SHP77 (cell line): Measurements from ENCODE around the gene SUCLG2.

Source experiments
- DNase-seq, 2 experiments: peaks; one replicate each; lab custom pipeline; 2025; lab: John Stamatoyannopoulos, UW

Gene SUCLG2

DNA sequence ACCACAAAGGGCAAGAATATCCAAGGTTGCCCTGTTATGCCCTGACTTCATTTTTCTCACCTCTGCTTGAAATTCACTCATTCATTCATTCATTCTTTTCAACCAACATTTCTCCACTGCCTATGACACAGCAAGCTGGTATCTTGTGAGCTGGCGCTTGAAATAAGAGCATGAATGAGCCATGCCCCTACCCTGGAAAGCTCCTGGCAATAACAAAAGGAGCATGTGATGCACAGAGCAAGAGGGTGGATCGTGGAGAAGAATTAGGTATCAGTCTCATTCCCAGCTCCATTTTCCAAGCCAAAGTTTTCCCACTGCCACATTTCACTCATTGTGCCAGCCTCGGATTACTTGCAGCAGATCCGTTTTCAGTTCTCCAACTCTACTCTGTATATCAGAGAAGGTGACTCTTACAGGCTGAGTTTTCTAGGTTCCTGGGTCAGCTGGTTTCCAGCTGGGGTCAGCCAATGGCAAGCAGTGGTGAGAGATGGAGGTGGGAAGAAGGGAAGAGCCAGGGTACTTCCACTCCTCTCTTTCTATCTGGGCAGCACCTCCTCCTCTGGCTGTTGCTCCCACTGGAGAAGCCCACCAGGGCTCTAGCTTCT, 144.8 kb downstream of the SUCLG2 start:
- no peak for DNase-seq

GRCh38 chr3:67507584-67507983, 146.8 kb downstream of the SUCLG2 start:
- DNase-seq: no peak

GRCh38 chr3:67500709-67501108, 153.7 kb downstream of the SUCLG2 start:
- DNase-seq: no peak

DNA sequence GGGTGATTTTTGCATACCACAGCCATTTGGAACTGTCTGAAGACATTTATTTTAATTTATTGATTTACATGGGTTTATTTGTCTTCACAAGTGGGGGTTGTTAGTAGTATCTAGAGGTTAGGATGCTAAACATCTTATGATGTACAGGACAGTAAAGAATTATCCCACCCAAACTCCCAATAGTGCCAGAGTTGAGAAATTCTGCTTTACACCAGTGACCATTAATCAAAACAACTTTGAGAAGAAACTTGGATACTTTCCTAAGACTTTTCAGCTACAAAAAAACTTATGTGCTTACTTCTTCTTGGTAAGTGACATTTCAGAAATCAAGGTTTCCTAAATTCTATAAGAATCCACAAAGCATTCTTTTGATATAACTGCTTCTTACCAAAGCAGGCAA, 156.7 kb downstream of the SUCLG2 start:
- no peak for DNase-seq

GRCh38 chr3:67495751-67496150, 158.7 kb downstream of the SUCLG2 start:
- DNase-seq: no peak

- DNase-seq: no peak
These were observed 160.6 kb downstream of the SUCLG2 start for GRCh38 chr3:67493808-67494207.

GRCh38 chr3:67490658-67491057, 163.8 kb downstream of the SUCLG2 start:
- DNase-seq: no peak

DNA sequence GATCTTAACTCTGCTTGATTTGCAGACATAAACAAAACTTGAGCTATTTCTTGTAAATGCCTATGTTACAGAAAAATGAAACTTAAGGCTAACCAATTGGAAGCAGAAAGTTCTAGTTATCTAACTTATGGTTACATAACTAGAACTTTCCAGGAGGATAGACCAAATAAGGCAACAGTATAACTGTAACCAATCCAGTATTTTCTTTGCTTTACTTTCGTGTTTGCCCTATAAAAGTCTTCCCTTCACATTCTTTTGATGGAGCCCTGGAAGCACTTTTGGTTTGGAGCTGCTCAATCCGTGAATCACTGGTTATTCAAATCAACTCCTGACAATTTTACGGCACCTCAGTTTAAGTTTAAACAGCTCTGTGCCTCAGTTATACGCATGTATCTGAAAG, 164.6 kb downstream of the SUCLG2 start:
- no peak for DNase-seq

DNA sequence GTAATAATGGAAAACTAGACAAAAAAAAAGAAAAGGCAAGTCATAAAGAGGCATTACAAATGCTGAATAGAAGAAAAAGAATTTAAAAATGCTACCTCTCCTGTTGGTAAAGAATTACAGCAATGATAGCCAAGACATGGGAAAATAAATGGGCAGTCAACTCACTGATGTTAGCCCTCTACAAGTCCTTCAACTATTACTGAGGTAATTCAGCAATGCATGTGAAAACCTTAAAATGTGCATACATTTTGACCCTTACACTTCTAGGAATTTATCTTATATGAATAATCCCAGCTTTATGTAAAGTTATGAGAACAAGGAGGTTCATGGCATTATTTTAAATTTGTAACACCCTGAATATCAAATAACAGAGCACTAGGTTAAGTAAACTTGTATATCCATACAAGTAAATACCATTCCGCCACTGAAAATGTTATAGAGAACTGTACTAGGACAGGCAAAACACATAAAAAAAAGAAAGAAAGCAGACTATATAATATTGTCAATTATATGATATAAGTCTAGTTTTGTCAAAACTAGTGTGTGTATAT, 166.8 kb downstream of the SUCLG2 start:
- no peak for DNase-seq

- no peak for DNase-seq
These were observed 167.5 kb downstream of the SUCLG2 start for GRCh38 chr3:67486883-67487282.

DNA sequence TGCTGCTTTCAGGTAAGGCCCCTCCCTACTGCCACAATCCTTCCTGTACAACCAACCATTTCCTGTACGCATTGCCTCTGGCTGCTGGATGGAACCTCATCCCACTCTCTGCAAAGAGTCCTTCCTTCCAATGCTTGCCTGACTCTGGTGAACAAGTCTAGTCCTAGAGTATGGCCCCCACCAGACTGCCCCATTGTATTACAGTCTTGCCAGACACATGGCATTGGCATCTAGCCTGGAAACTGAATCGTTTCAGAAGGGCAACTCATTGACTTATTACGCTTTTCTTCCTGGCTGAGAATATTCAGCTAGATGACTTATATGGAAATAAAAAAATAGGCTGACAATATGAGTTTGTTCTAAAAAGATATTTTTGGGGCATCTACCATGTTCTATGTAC, 170.3 kb downstream of the SUCLG2 start:
- no peak for DNase-seq

- no peak for DNase-seq
These were observed 173.3 kb downstream of the SUCLG2 start for GRCh38 chr3:67481126-67481525.

DNA sequence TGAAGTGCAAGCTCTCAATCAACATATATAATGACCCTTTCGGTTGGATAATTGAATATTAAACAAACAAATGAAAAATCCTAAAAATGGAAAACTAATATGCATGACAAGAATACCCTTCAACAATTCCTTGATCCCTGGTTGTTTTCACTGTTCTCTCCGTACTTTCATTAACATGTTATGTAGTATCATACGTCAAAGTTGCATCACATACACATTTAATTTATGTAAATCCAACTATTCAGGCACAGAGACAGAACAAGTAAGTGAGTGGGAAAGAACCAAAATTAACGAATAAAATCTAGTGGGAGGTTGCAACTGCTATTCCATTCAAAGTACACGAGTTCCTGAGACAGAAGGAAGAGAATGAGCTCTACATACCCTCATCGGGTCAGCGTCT, 176.0 kb downstream of the SUCLG2 start:
- no peak for DNase-seq

- DNase-seq: no peak
These were observed 180.1 kb downstream of the SUCLG2 start for GRCh38 chr3:67474311-67474710.

DNA sequence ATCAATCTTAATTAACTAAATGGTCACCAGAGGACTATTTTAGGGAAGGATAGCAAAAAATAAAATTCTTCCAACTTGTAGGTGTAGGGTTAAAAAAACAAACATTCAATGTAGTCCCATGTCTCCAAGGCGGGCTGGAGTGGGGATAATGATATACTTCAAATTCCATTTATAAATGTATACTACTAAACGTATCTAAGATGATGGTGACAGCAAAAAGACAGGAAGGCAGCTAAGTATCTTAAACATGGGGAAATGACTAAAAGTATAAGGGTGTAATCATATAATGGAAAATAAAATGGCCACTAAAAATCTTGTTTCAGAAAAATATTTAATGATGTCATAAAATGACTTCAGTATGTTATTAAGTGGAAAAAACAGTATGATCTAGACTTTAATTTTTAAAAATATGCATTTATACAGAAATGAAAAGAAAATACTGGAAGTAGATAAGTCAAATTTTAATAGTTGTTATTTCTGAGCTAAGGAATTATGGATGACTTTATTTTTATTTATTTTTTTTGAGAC, 181.7 kb downstream of the SUCLG2 start:
- DNase-seq: no peak

GRCh38 chr3:67470207-67470606, 184.2 kb downstream of the SUCLG2 start:
- DNase-seq: no peak

DNA sequence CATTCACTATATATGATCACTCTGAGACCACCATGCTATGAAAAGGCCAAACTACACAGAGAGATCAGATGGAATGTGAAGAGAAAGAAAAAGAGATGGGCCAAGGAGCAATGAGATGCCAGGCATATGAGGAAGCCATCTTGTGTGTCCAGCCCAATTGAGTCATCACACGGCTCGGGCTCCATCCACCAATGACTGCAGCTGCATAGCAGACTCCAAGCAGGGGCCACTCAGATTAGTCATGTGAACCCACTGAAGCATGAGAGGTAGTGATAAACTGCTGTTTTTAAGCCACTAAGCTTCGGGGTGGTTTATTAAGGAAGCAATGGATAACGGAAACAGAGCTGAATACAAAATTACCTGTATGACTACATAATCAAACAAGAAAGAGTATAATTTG, 185.9 kb downstream of the SUCLG2 start:
- DNase-seq: no peak

- no peak for DNase-seq
These were observed 190.8 kb downstream of the SUCLG2 start for GRCh38 chr3:67463656-67464055.

DNA sequence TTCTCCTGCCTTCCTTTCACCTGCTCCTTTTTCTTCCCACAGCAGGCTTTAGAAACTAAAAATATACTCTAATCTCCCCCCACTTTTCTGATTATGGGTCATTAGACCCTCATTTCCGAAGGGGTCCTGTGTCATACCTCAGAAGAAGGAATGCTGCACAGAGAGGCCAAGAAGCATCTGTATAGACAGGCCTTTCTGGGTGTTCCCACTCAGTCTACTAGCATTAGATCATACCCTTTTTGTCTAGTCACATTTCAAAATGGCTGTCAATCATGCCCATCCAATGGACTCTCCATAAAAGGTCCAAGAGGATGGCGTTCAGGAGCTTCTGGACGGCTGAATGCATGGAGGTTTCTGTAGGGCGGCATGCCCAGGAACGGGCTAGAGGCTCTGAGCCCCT, 192.2 kb downstream of the SUCLG2 start:
- DNase-seq: no peak

- DNase-seq: no peak
These were observed 192.7 kb downstream of the SUCLG2 start for GRCh38 chr3:67461667-67462142.

DNA sequence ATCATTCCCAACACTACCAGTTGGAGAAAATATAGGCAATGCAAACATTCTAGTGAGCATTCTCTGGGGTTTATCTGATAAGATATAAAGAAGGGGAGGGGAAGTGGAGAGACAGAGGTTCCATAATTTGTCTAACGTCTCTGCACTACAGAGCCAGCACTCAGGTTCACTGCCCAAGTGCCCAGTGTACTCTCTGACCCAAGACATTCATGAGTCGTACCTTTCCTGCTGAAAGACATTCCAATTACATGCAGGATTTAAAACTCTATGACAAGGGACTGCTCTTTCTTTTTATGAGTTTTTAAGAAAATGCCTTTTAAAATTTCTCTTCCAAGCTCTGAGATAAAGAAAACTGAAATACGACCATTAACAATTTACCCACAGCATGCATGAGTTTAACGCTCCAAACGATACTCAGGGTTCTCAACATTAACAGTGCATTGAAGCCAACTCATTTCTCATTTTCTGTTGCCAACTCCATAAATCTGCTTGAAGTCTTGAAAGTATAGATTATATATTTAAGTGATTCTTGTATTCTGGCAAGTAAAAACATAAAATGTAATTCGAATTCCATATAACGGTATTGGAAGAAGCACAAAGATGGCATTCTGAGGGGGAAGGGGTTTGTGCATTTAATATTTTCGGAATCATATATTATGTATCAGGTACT, 193.4 kb downstream of the SUCLG2 start:
- DNase-seq: no peak

DNA sequence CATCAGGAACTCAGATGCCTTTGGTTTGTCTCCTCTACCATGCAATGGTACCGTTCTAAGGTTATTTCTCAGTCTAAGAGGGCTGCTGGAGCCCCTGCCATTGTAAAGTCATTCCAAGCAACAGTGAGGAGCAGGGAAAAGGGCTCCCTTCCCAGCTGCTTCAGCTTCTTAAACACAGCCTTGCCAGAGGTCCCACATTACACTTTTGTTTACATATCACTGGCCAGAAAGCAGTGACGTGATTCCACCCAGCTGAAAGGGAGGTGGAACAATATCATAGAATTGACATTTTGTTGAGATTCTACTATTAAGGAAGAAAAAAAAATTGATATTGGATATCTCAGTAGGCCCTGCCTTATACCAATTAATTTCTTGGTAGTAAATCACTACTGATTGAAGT, 194.6 kb downstream of the SUCLG2 start:
- no peak for DNase-seq

DNA sequence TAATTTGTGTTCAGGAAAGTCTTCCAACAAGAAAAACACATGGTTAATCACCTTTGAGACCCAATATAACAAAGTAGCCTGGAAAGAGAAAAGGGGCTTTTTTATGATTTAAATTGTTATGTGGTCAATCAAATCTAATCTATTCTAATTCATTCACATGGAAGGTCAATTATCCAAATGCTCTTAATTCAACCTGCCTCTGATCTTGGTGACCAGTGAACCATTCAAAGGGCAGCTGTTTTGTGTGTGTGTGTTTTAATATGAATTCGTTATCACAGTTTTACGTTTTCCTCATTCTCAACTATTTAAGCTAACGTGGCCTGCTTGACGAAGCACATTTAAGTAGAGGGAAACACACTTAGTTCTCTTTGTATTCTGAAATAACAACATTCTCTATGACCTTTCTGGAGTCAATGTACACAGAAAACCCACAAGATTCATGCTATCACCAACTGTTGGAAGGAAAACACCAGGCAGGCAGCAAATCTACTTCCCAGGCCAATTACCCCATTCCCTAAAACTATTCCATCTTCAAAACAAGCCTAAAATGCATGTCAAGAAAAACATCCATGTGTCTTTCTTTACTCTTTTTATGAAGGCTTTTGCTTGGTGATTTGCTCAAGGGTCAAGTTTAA, 195.4 kb downstream of the SUCLG2 start:
- DNase-seq: no peak
